Testis (tissue), 3 donors: ENCODE measurements around the gene RAET1G. TPM values are rescaled to one million over a fixed set of nuclear protein-coding genes. Genes with fewer than 3 reads are reported as not detected.

ENCODE experiments used
- DNase-seq: peaks from one replicate; pipeline ENCODE4 v3.0.0-alpha.2; 2019
- H3K27ac ChIP-seq, 2 donors: fragments of 200-600 bp; sonication (generic); one replicate each; pipeline ENCODE4 v1.5.1; 2019
- H3K27me3 ChIP-seq: fragments of 200-600 bp; sonication (generic); one replicate; pipeline ENCODE4 v1.5.1; 2019
- H3K36me3 ChIP-seq: fragments of 200-600 bp; sonication (generic); one replicate; pipeline ENCODE4 v1.5.1; 2017; ENCODE audit warnings: low read depth; ENCODE audit errors: missing control alignments
- H3K4me1 ChIP-seq: fragments of 200-600 bp; sonication (generic); one replicate; pipeline ENCODE4 v1.5.1; 2019
- H3K4me3 ChIP-seq, 2 donors: fragments of 200-600 bp; sonication (generic); one replicate each; pipeline ENCODE4 v1.5.1; 2017 to 2019
- H3K9me3 ChIP-seq: fragments of 200-600 bp; sonication (generic); one replicate; pipeline ENCODE4 v1.5.1; 2017
- CTCF ChIP-seq, 3 experiments: fragments of 450-650 bp in 2 of 3; fragments of 200-600 bp in 1 of 3; sonication (generic) in 1 of 3; IDR thresholded peaks; one replicate each; pipeline ENCODE4 v1.5.1; 2016 to 2019; ENCODE audit warnings: antibody characterized with exemption in 3 of 3, mild to moderate bottlenecking in 2 of 3, moderate library complexity in 1 of 3
- POLR2A ChIP-seq: fragments of 450-650 bp; IDR thresholded peaks from one replicate; pipeline ENCODE4 v1.6.1; 2017; ENCODE audit warnings: antibody characterized with exemption, mild to moderate bottlenecking, moderate library complexity
- WGBS, 2 donors: methylation state at CpG; one replicate each; pipeline ENCODE4 v1.1.5; 2018; 5-methylcytosine and 5-hydroxymethylcytosine counted together
- intact Hi-C: fragments of 100-400 bp; cut with DNase I; formaldehyde crosslinking; loops from one replicate; pipeline ENCODE4 v1.15.1; 2023; ENCODE audit warnings: low total_unique reads
- polyA plus RNA-seq: library from polyadenylated mRNA; stranded (reverse); fragments of 350-450 nt; fragmentation: Illumina TruSeq; extraction: RNeasy Lipid Tissue Mini Kit (QIAGEN cat#74804); gene quantifications from one replicate; pipeline ENCODE4 v1.2.3, GENCODE V29; 2014; ENCODE audit warnings: low read depth, low replicate concordance; ENCODE audit not compliant: insufficient read depth
- total RNA-seq, 2 donors: library from RNA; depleted of rRNA; stranded (reverse); fragments of >200 nt; gene quantifications; one replicate each; pipeline ENCODE4 v1.2.3, GENCODE V29; 2016

The RAET1G gene
- total and polyA plus RNA-seq, 3 donors from 2014 or later = 0.30 TPM; not detected in 2

- DNase-seq = no peak
- 66 to 69% methylated on average over 4 of the region's 4 CpGs for WGBS, 2 donors
- no peaks in the 10 kb centered on the region for H3K9me3 ChIP-seq
- H3K4me1 ChIP-seq = peaks cover 5% of the 10 kb centered on the region
- intact Hi-C loops = no loop called here
- no peaks in the 10 kb centered on the region for H3K36me3 ChIP-seq
- H3K27me3 ChIP-seq = no peaks in the 10 kb centered on the region
- TF ChIP-seq POLR2A (no peak), CTCF (IDR thresholded peaks at IDR 0.05) (no peak)
- H3K27ac ChIP-seq = no peak overlapping the region
- H3K4me3 ChIP-seq = no peak overlapping the region
Measured at GRCh38 chr6:149867876-149868640, 54.9 kb downstream of the RAET1G start.

Other genes with a start within 250 kb of the RAET1G start
- 10 to 100 TPM; 35.0 to 38.7 TPM for gene LATS1, start 205.0 kb downstream of the RAET1G start, total RNA-seq
- gene LATS1, start 205.0 kb downstream of the RAET1G start, polyA plus RNA-seq = 17.4 TPM
- gene NUP43, start 176.6 kb downstream of the RAET1G start, total RNA-seq = 10 to 100 TPM; 28.3 to 32.2 TPM
- 14.8 TPM for gene NUP43, start 176.6 kb downstream of the RAET1G start, polyA plus RNA-seq
- 100 to 1,000 TPM; 196 to 220 TPM for gene PCMT1, start 173.4 kb downstream of the RAET1G start, total RNA-seq
- gene PCMT1, start 173.4 kb downstream of the RAET1G start, polyA plus RNA-seq = 192 TPM
- gene LRP11, start 58.8 kb downstream of the RAET1G start, total RNA-seq = 10 to 100 TPM; 28.8 to 44.7 TPM
- gene LRP11, start 58.8 kb downstream of the RAET1G start, polyA plus RNA-seq = 16.8 TPM
- gene RAET1E, start 25.0 kb downstream of the RAET1G start, total RNA-seq = under 1 TPM; 0.31 TPM
- gene RAET1E, start 25.0 kb downstream of the RAET1G start, polyA plus RNA-seq = 0.30 TPM
- 1 to 10 TPM; 1.5 to 2.0 TPM for gene ULBP2, start 18.9 kb upstream of the RAET1G start, total RNA-seq
- gene ULBP2, start 18.9 kb upstream of the RAET1G start, polyA plus RNA-seq = 1.9 TPM
- 1 to 10 TPM; 4.7 to 5.9 TPM for gene ULBP1, start 40.8 kb upstream of the RAET1G start, total RNA-seq
- 2.3 TPM for gene ULBP1, start 40.8 kb upstream of the RAET1G start, polyA plus RNA-seq
- under 1 TPM in 1 of 2 donors, not detected in 1; 0.43 TPM for gene RAET1L, start 102.4 kb upstream of the RAET1G start, total RNA-seq
- gene RAET1L, start 102.4 kb upstream of the RAET1G start, polyA plus RNA-seq = not detected
- gene ULBP3, start 146.0 kb upstream of the RAET1G start, total RNA-seq = 10 to 100 TPM; 33.5 to 48.3 TPM
- gene ULBP3, start 146.0 kb upstream of the RAET1G start, polyA plus RNA-seq = 10.3 TPM
- gene PPP1R14C, start 219.9 kb upstream of the RAET1G start, total RNA-seq = 10 to 100 TPM; 22.4 to 27.1 TPM
- gene PPP1R14C, start 219.9 kb upstream of the RAET1G start, polyA plus RNA-seq = 11.1 TPM